ENCODE measurements around the gene NEU2.

NEU2 gene

DNA sequence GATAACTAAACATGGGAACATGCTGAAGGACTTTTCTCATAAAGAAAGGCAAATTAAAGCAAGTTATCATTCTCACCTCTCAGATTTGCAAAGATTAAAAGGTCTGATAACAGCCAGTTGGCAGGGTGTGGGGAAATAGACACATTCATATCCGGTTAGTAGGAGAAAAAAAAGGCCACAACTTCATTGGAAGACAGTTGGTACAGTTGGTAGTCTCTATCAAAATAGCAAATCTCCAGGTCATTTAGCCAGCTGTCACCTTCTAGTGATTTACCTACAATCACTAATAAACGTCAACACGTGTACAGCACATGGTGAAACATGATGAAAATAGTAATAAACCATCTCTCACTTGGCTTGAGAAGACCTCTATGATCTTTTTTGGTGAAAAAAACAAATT is 44.3 kb downstream of the NEU2 start:
- TF ChIP-seq SIN3A (IDR thresholded peaks at IDR 0.05; ENCODE audit: borderline replicate concordance, insufficient read depth, low read length), result no peak
- no peak for TF ChIP-seq POLR2AphosphoS5 (IDR thresholded peaks at IDR 0.05; ENCODE audit: low read depth, low read length)
- TF ChIP-seq TAF1 (IDR thresholded peaks at IDR 0.05; ENCODE audit: borderline replicate concordance, insufficient read depth, low read length), result no peak
- TF ChIP-seq FOXP2 (optimal IDR thresholded peaks at IDR 0.05; ENCODE audit: borderline replicate concordance, extremely low read depth, extremely low read length, insufficient read depth), result no peak
- no peak for TF ChIP-seq REST (IDR thresholded peaks at IDR 0.05; ENCODE audit: insufficient read depth in 1 of 2, low read depth in 2 of 2, low read length in 2 of 2)

DNA sequence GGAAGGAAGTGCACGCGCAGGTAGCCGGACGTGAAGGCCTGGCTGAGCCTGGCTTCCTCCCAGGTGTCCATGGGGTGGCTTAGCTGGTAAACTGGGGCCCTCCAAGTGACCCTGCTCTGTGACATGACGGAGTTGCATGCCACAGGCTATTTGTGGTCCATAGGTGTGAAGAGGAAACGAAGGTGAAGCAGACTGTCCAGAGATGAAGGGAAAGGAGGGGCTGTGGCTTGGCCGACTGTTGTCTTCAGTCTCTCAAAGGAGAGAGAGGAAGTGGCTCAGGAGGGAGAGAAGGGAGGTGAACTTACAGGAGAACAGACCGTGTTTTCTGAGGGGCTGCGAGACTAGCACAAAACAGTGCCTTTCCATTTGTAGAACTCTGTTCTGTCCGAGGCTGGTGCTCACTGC is 47.0 kb downstream of the NEU2 start:
- TF ChIP-seq REST (IDR thresholded peaks at IDR 0.05; ENCODE audit: insufficient read depth in 1 of 2, low read depth in 2 of 2, low read length in 2 of 2), result no peak
- no peak for TF ChIP-seq SIN3A (IDR thresholded peaks at IDR 0.05; ENCODE audit: borderline replicate concordance, insufficient read depth, low read length)
- no peak for TF ChIP-seq FOXP2 (optimal IDR thresholded peaks at IDR 0.05; ENCODE audit: borderline replicate concordance, extremely low read depth, extremely low read length, insufficient read depth)
- no peak for TF ChIP-seq POLR2AphosphoS5 (IDR thresholded peaks at IDR 0.05; ENCODE audit: low read depth, low read length)
- TF ChIP-seq TAF1 (IDR thresholded peaks at IDR 0.05; ENCODE audit: borderline replicate concordance, insufficient read depth, low read length), result no peak

DNA sequence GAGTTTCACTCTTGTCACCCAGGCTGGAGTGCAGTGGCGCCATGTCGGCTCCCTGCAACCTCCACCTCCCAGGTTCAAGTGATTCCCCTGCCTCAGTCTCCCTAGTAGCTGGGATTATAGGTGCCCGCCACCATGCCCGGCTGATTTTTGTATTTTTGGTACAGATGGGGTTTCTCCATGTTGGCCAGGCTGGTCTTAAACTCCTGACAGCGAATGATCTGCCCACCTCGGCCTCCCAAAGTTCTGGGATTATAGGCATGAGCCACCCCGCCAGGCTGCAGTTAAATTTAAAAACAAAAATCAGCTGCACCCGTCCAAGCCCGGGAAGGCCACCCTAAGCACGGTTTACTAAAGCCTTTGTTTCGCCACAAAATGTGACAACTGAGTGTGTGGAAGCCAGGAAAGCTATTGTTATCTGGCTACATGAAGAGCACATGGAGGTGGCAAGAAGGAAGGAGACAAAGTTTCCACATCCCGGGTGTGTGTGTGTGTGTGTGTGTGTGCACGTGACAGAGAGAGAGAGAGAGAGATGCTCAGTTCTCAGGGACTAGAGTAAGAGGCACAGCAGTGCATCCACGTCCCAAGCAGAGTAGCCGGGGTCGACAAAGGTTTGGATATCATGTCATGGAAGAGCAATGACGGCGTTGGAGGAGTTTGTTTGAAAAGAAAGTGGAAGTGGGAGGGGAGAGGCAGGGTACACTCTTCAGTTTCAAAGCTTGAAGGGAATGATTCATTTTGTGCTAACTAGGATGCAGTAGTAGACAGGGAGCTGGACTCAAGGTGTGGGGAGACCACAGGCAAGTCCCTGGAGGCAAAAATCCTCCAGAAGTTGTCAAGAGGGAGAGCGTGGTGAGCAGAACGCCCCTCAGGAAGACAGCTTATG is 47.7 kb downstream of the NEU2 start:
- no peak for TF ChIP-seq REST (IDR thresholded peaks at IDR 0.05; ENCODE audit: insufficient read depth in 1 of 2, low read depth in 2 of 2, low read length in 2 of 2)
- TF ChIP-seq FOXP2 (optimal IDR thresholded peaks at IDR 0.05; ENCODE audit: borderline replicate concordance, extremely low read depth, extremely low read length, insufficient read depth), result no peak

GRCh38 chr2:233080836-233081229 is 48.4 kb downstream of the NEU2 start:
- TF ChIP-seq POLR2AphosphoS5 (IDR thresholded peaks at IDR 0.05; ENCODE audit: low read depth, low read length), result no peak
- TF ChIP-seq SIN3A (IDR thresholded peaks at IDR 0.05; ENCODE audit: borderline replicate concordance, insufficient read depth, low read length), result no peak
- no peak for TF ChIP-seq TAF1 (IDR thresholded peaks at IDR 0.05; ENCODE audit: borderline replicate concordance, insufficient read depth, low read length)
- no peak for TF ChIP-seq REST (IDR thresholded peaks at IDR 0.05; ENCODE audit: insufficient read depth in 1 of 2, low read depth in 2 of 2, low read length in 2 of 2)
- TF ChIP-seq FOXP2 (optimal IDR thresholded peaks at IDR 0.05; ENCODE audit: borderline replicate concordance, extremely low read depth, extremely low read length, insufficient read depth), result no peak
